HEK293 (cell line): ENCODE data around the gene CIAPIN1.

Source experiments
- CTCF ChIA-PET: fragments of 350-600 bp; formaldehyde crosslinking; extraction: SDS; loops from one replicate; lab custom pipeline; 2021; ENCODE audit warnings: antibody characterized with exemption; lab: Yijun Ruan, JAX
- POLR2A ChIA-PET: fragments of 300-600 bp; formaldehyde crosslinking; extraction: SDS; loops from one replicate; lab custom pipeline; 2020; ENCODE audit warnings: antibody characterized with exemption, inconsistent platforms; lab: Yijun Ruan, JAX
- H3K27ac ChIP-seq: fragments of 200-500 bp; sonication (Bioruptor generic); 2 replicates; pipeline ENCODE4 v1.5.1; 2014; ENCODE audit warnings: low read depth, low read length, control low read depth, inconsistent platforms; ENCODE audit errors: extremely low read depth
- H3K36me3 ChIP-seq, 2 experiments: fragments of 200-500 bp in 1 of 2; sonication (Bioruptor generic) in 1 of 2; 1 replicate in 1 of 2; 2 replicates in 1 of 2; pipeline ENCODE4 v1.5.1; 2014 to 2017; ENCODE audit warnings: inconsistent platforms in 2 of 2, low read length in 2 of 2; ENCODE audit not compliant: control insufficient read depth in 2 of 2, insufficient read depth in 1 of 2
- H3K4me1 ChIP-seq: fragments of 200-500 bp; sonication (Bioruptor generic); 2 replicates; pipeline ENCODE4 v1.5.1; 2014; ENCODE audit warnings: mild to moderate bottlenecking, low read length, inconsistent platforms; ENCODE audit not compliant: control insufficient read depth, insufficient read depth
- H3K4me3 ChIP-seq: 2 replicates; pipeline ENCODE4 v1.5.1; 2011; ENCODE audit warnings: low read depth, mild to moderate bottlenecking, control low read depth, low read length, moderate library complexity
- H3K9me3 ChIP-seq: fragments of 200-500 bp; sonication (Bioruptor generic); 2 replicates; pipeline ENCODE4 v1.5.1; 2014; ENCODE audit warnings: low read depth, low read length, inconsistent platforms; ENCODE audit not compliant: control insufficient read depth, insufficient read depth
- ATF2 ChIP-seq: fragments of 450-650 bp; formaldehyde crosslinking; IDR thresholded peaks from 2 replicates; pipeline ENCODE4 v1.5.1; 2016; ENCODE audit warnings: missing biosample characterization, missing genetic modification characterization, low read depth
- BCL11A ChIP-seq: fragments of 450-650 bp; formaldehyde crosslinking; IDR thresholded peaks from 2 replicates; pipeline ENCODE4 v1.5.1; 2016; ENCODE audit warnings: low read depth, missing biosample characterization, missing genetic modification characterization
- EGR2 ChIP-seq: fragments of 450-650 bp; formaldehyde crosslinking; IDR thresholded peaks from 2 replicates; pipeline ENCODE4 v1.5.1; 2016; ENCODE audit warnings: low read depth, missing biosample characterization, missing genetic modification characterization
- HIC1 ChIP-seq: fragments of 450-650 bp; formaldehyde crosslinking; IDR thresholded peaks from 2 replicates; pipeline ENCODE4 v1.5.1; 2016; ENCODE audit warnings: missing biosample characterization, missing genetic modification characterization
- INSM2 ChIP-seq: fragments of 450-650 bp; formaldehyde crosslinking; IDR thresholded peaks from 2 replicates; pipeline ENCODE4 v1.5.1; 2016; ENCODE audit warnings: missing biosample characterization, missing genetic modification characterization
- KLF1 ChIP-seq: fragments of 450-650 bp; formaldehyde crosslinking; IDR thresholded peaks from 2 replicates; pipeline ENCODE4 v1.5.1; 2016; ENCODE audit warnings: missing biosample characterization, missing genetic modification characterization
- MEIS1 ChIP-seq: sonication (generic); formaldehyde crosslinking; IDR thresholded peaks from 2 replicates; pipeline ENCODE4 v1.8.1; 2022; ENCODE audit warnings: missing genetic modification reagents, mild to moderate bottlenecking, borderline replicate concordance
- PRDM1 ChIP-seq: fragments of 450-650 bp; formaldehyde crosslinking; IDR thresholded peaks from 2 replicates; pipeline ENCODE4; 2016; ENCODE audit warnings: missing biosample characterization, missing genetic modification characterization
- SALL2 ChIP-seq: fragments of 450-650 bp; formaldehyde crosslinking; IDR thresholded peaks from 2 replicates; pipeline ENCODE4 v1.5.0; 2017; ENCODE audit warnings: missing biosample characterization, mild to moderate bottlenecking, missing genetic modification characterization, borderline replicate concordance
- SETDB1 ChIP-seq: IDR thresholded peaks from one replicate; pipeline ENCODE4 v1.6.1; 2017; ENCODE audit warnings: mild to moderate bottlenecking, low read length, moderate library complexity, mixed read lengths; ENCODE audit not compliant: insufficient read length
- SP7 ChIP-seq: fragments of 450-650 bp; formaldehyde crosslinking; IDR thresholded peaks from 2 replicates; pipeline ENCODE4 v1.5.1; 2016; ENCODE audit warnings: missing biosample characterization, missing genetic modification characterization
- TRIM28 ChIP-seq: IDR thresholded peaks from 2 replicates; pipeline ENCODE4 v1.6.1; 2011; ENCODE audit warnings: low read length, control low read depth, borderline replicate concordance
- WT1 ChIP-seq: fragments of 450-650 bp; formaldehyde crosslinking; IDR thresholded peaks from 2 replicates; pipeline ENCODE4 v1.5.1; 2016; ENCODE audit warnings: missing biosample characterization, missing genetic modification characterization
- ZBTB17 ChIP-seq: fragments of 450-650 bp; formaldehyde crosslinking; IDR thresholded peaks from 2 replicates; pipeline ENCODE4 v1.5.1; 2016; ENCODE audit warnings: missing biosample characterization, missing genetic modification characterization
- ZBTB48 ChIP-seq: fragments of 450-650 bp; formaldehyde crosslinking; IDR thresholded peaks from 2 replicates; pipeline ENCODE4 v1.5.1; 2016; ENCODE audit warnings: missing biosample characterization, missing genetic modification characterization
- ZFHX2 ChIP-seq: fragments of 450-650 bp; formaldehyde crosslinking; conservative IDR thresholded peaks from 2 replicates; pipeline ENCODE4 v1.5.1; 2016; ENCODE audit warnings: missing biosample characterization, missing genetic modification characterization
- ZNF10 ChIP-seq: fragments of 450-650 bp; formaldehyde crosslinking; IDR thresholded peaks from 2 replicates; pipeline ENCODE4 v1.5.1; 2017; ENCODE audit warnings: missing biosample characterization, missing genetic modification characterization
- ZNF223 ChIP-seq: fragments of 450-650 bp; formaldehyde crosslinking; IDR thresholded peaks from 2 replicates; pipeline ENCODE4 v1.5.1; 2016; ENCODE audit warnings: missing biosample characterization, missing genetic modification characterization
- ZNF335 ChIP-seq: fragments of 450-650 bp; formaldehyde crosslinking; conservative IDR thresholded peaks from 2 replicates; pipeline ENCODE4 v1.5.1; 2016; ENCODE audit warnings: missing biosample characterization, missing genetic modification characterization
- ZNF404 ChIP-seq: fragments of 450-650 bp; formaldehyde crosslinking; IDR thresholded peaks from 2 replicates; pipeline ENCODE4 v1.5.1; 2017; ENCODE audit warnings: missing biosample characterization, missing genetic modification characterization
- ZNF513 ChIP-seq: fragments of 450-650 bp; IDR thresholded peaks from 2 replicates; pipeline ENCODE4 v1.5.1; 2018; ENCODE audit warnings: missing biosample characterization, missing genetic modification characterization
- ZNF529 ChIP-seq: fragments of 450-650 bp; formaldehyde crosslinking; IDR thresholded peaks from 2 replicates; pipeline ENCODE4 v1.5.1; 2017; ENCODE audit warnings: missing genetic modification characterization, missing biosample characterization; ENCODE audit not compliant: insufficient replicate concordance
- ZNF530 ChIP-seq: fragments of 450-650 bp; formaldehyde crosslinking; IDR thresholded peaks from 2 replicates; pipeline ENCODE4 v1.5.1; 2016; ENCODE audit warnings: low read depth, missing biosample characterization, missing genetic modification characterization
- ZNF549 ChIP-seq: fragments of 450-650 bp; IDR thresholded peaks from 2 replicates; pipeline ENCODE4 v1.5.1; 2018; ENCODE audit warnings: missing biosample characterization, missing genetic modification characterization, mild to moderate bottlenecking, inconsistent platforms, moderate library complexity
- ZNF610 ChIP-seq: fragments of 450-650 bp; formaldehyde crosslinking; IDR thresholded peaks from 2 replicates; pipeline ENCODE4 v1.5.1; 2016; ENCODE audit warnings: missing biosample characterization, missing genetic modification characterization, borderline replicate concordance
- ZNF792 ChIP-seq: fragments of 450-650 bp; formaldehyde crosslinking; IDR thresholded peaks from 2 replicates; pipeline ENCODE4 v1.5.1; 2016; ENCODE audit warnings: missing biosample characterization, missing genetic modification characterization
- ZSCAN18 ChIP-seq: fragments of 450-650 bp; formaldehyde crosslinking; IDR thresholded peaks from 2 replicates; pipeline ENCODE4 v1.5.1; 2016; ENCODE audit warnings: missing biosample characterization, missing genetic modification characterization

CIAPIN1 gene

DNA sequence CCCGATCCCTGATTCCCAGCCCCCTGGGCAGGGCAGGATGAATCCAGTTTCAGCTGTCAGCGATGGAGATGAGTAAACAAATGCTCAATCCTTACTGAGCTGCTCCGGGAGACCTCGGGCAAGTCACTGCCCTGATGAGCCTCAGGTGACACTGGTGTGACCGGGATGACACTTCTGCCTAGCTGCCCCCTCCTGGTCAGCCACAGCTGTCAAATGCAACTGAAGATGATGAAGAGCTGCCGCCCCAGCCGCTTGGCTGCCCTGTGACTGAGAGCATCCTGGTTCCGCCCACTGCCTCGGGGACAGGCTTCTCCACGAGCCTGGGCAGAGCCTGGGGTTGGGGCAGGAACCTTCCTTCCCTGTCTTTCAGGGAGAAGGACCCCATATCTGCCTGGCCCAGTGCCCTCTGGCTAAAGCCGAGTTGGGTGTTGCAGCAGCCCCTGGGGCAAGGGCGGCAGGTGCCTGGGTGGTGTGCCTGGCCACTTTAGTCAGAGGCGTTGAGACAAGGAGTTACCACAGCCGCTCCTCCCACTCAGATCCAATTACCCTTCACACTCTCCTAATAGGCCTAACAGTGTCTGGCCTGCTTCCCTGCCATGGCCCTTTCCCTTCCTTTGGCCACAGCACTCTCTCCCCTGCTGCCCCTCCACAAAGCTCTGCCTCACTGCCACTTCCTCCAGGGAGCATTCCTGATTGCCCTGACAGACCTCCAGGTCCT lies 37.2 kb downstream of the CIAPIN1 start:
- Histone ChIP-seq H3K27ac (no peak overlapping the region), H3K4me1 (no peaks in the 10 kb centered on the region), H3K4me3 (no peak overlapping the region), H3K36me3 (no peaks in the 10 kb centered on the region), H3K9me3 (no peaks in the 10 kb centered on the region)
- ChIA-PET POLR2A (interaction anchor here (0.7 to 1.1 kb wide), 2 partner anchors 18 to 37 kb away, joined by 3 to 4 read pairs; partner anchors contain the start of genes CIAPIN1 and COQ9), CTCF (interaction anchor here (0.8 to 2.4 kb wide), 2 partner anchors 110 kb away, joined by 5 to 8 read pairs; no protein-coding TSS in a partner anchor)
- TF ChIP-seq KLF1 (tag by site-specific recombination) (peak; percentile 91), ZNF610 (no peak), EGR2 (tag by site-specific recombination) (peak; percentile 85), BCL11A (tag by site-specific recombination) (no peak), ZFHX2 (tag by site-specific recombination) (peak; percentile 86), ZNF513 (tag by site-specific recombination) (0 out of 2 replicates have a peak, but pooled peaks have one; percentile 20), ZNF549 (tag by site-specific recombination) (peak; percentile 73), ZNF335 (peak; percentile 39; the same call in 1 of the 2 replicates), WT1 (tag by site-specific recombination) (peak; percentile 83), ZNF10 (tag by site-specific recombination) (no peak), SP7 (tag by site-specific recombination) (peak; percentile 71), ZNF530 (tag by site-specific recombination) (peak; percentile 88; the same call in 1 of the 2 replicates), ZBTB17 (tag by site-specific recombination) (0 out of 2 replicates have a peak, but pooled peaks have one; percentile 19)

DNA sequence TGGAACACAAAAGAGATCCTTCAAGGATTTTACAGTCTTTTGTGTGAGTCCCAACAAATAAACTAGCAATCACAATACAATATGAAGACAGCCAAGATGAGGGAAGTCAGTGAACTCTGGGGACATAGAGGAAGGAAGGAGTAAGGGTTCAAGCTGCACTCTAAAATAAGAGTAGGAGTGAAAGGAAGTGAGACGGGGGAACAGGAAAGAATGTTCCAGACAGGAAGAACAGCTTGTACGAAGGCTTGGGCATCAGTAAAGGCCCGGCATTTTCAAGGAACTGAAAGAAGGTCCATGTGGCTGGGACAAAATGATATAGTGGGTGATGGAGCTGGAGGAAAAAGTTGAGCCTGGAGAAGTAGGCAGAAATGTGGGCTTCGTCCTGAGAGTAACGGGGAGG lies 38.1 kb downstream of the CIAPIN1 start:
- no peak for TF ChIP-seq ZSCAN18 (tag by site-specific recombination)
- TF ChIP-seq HIC1, result no peak
- TF ChIP-seq ZNF792 (tag by site-specific recombination), result no peak
- no peak for TF ChIP-seq ZNF529 (tag by site-specific recombination)
- TF ChIP-seq PRDM1, result no peak
- no peak for TF ChIP-seq BCL11A (tag by site-specific recombination)
- TF ChIP-seq ZNF404 (tag by site-specific recombination), result no peak
- TF ChIP-seq INSM2 (tag by site-specific recombination), result no peak
- TF ChIP-seq TRIM28, result no peak
- TF ChIP-seq SETDB1, result no peak
- TF ChIP-seq ZBTB48 (tag by site-specific recombination), result no peak
- no peak for TF ChIP-seq SALL2 (tag by site-specific recombination)
- no peak for TF ChIP-seq ZNF223 (tag by site-specific recombination)
- no peak for TF ChIP-seq MEIS1 (CRISPR knock-in tag)
- no peak for TF ChIP-seq ATF2 (tag by site-specific recombination)
- H3K4me1 ChIP-seq, result no peaks in the 10 kb centered on the region
- H3K4me3 ChIP-seq, result no peak overlapping the region
- H3K27ac ChIP-seq, result no peak overlapping the region
- no peaks in the 10 kb centered on the region for H3K9me3 ChIP-seq
- ChIA-PET POLR2A (interaction anchor here (1.1 kb wide), 1 partner anchor 38 kb away, joined by 4 read pairs; the partner anchor contains the start of genes CIAPIN1 and COQ9), CTCF (interaction anchor here (2.4 kb wide), 1 partner anchor 109 kb away, joined by 8 read pairs; no protein-coding TSS in a partner anchor)
- H3K36me3 ChIP-seq, result no peaks in the 10 kb centered on the region
